Uterus (tissue), 2 donors: ENCODE data around the gene ZNF3.

Experiments
- POLR2A ChIP-seq, 2 donors: fragments of 450-650 bp; IDR thresholded peaks; one replicate each; pipeline ENCODE4 v1.6.1; 2016; ENCODE audit warnings: antibody characterized with exemption in 2 of 2, mild to moderate bottlenecking in 1 of 2, moderate library complexity in 1 of 2
- TF ChIP-seq, protein P1 (sequence below), 4 experiments: fragments of 200-600 bp in 2 of 4; fragments of 450-650 bp in 2 of 4; sonication (generic) in 2 of 4; IDR thresholded peaks; one replicate each; pipeline ENCODE4 v1.5.1; 2016 to 2019; ENCODE audit warnings: antibody characterized with exemption in 4 of 4, mild to moderate bottlenecking in 2 of 4, moderate library complexity in 1 of 4

DNA sequence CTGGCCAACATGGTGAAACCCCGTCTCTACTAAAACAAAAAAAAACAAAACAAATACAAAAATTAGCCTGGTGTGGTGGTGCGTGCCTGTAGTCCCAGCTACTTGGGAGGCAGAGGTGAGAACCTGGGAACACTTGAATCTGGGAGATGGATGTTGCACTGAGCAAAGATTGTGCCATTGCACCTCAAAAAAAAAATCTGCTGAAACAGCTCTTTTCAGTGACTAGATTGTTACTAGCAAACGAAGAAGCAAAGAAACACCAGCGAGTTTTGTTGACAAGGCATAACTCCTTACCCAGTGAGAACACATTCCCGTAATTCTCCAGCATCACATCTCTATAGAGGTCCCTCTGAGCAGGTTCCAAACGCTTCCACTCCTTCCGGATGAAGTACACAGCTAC lies 6.7 kb downstream of the ZNF3 start:
- TF ChIP-seq, protein P1, sequence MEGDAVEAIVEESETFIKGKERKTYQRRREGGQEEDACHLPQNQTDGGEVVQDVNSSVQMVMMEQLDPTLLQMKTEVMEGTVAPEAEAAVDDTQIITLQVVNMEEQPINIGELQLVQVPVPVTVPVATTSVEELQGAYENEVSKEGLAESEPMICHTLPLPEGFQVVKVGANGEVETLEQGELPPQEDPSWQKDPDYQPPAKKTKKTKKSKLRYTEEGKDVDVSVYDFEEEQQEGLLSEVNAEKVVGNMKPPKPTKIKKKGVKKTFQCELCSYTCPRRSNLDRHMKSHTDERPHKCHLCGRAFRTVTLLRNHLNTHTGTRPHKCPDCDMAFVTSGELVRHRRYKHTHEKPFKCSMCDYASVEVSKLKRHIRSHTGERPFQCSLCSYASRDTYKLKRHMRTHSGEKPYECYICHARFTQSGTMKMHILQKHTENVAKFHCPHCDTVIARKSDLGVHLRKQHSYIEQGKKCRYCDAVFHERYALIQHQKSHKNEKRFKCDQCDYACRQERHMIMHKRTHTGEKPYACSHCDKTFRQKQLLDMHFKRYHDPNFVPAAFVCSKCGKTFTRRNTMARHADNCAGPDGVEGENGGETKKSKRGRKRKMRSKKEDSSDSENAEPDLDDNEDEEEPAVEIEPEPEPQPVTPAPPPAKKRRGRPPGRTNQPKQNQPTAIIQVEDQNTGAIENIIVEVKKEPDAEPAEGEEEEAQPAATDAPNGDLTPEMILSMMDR (IDR thresholded peaks at IDR 0.05) = no peak
- no peak for TF ChIP-seq POLR2A (IDR thresholded peaks at IDR 0.05)
